ES-I3 (cell line): ENCODE data around the gene CASKIN2.
"Not testable (repeated sequence)": the region's sequence is repeated elsewhere in the genome, so short reads cannot be mapped to it uniquely, and the experiment has no call there.

ENCODE experiments used
- H3K36me3 ChIP-seq: 2 replicates; pipeline ENCODE4 v1.6.1; 2013; ENCODE audit warnings: mild to moderate bottlenecking, low read length, control low read depth, moderate library complexity; ENCODE audit not compliant: insufficient read depth
- H3K4me1 ChIP-seq: 2 replicates; pipeline ENCODE4 v1.6.1; 2013; ENCODE audit warnings: mild to moderate bottlenecking, control low read depth, low read length; ENCODE audit not compliant: insufficient read depth
- H3K9ac ChIP-seq: 2 replicates; pipeline ENCODE4 v1.6.1; 2013; ENCODE audit warnings: low read depth, mild to moderate bottlenecking, low read length, moderate library complexity
- H3K9me3 ChIP-seq: 2 replicates; pipeline ENCODE4 v1.6.1; 2013; ENCODE audit warnings: mild to moderate bottlenecking, low read length, moderate library complexity; ENCODE audit not compliant: control insufficient read depth, insufficient read depth

CASKIN2 gene

DNA sequence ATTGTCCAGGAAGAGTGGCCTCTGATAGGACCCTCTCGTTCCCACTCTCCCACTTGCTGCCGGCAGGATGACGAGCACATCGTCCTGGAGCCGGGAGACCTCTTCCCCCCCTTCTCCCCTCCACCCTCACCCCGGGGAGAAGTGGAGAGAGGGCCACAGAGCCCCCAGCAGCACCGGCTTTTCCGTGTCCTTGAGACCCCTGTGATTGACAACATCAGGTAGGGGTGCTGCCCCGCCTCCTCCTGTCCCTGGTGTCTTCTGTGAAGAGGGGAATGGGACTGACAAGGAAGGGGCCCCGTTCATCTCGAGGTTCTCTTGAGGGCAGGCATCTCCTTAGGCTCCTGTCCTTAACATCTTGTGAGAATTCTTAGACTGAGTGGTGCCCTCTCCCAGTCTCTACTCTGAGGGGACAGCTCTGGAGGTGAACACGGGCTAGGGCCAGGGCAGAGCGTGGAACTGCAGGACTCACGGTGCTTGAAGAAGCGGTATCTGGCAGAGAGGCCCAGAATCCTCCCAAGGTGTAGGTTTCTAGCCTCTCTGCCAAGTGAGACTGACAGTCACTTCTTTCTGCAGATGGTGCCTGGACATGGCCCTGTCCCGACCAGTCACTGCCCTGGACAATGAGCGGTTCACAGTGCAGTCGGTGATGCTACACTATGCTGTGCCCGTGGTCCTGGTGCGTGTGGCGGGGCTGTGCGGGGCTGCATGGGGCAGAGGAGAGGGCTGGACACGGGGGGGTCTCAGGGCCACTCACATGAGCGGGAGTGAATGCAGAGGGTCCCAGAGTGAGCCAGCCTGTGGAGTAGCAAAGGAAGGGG is 26.4 kb downstream of the CASKIN2 start:
- no peaks in the 10 kb centered on the region for H3K36me3 ChIP-seq
- no peaks in the 10 kb centered on the region for H3K9me3 ChIP-seq
- H3K4me1 ChIP-seq: no peaks in the 10 kb centered on the region
- no peak overlapping the region for H3K9ac ChIP-seq

DNA sequence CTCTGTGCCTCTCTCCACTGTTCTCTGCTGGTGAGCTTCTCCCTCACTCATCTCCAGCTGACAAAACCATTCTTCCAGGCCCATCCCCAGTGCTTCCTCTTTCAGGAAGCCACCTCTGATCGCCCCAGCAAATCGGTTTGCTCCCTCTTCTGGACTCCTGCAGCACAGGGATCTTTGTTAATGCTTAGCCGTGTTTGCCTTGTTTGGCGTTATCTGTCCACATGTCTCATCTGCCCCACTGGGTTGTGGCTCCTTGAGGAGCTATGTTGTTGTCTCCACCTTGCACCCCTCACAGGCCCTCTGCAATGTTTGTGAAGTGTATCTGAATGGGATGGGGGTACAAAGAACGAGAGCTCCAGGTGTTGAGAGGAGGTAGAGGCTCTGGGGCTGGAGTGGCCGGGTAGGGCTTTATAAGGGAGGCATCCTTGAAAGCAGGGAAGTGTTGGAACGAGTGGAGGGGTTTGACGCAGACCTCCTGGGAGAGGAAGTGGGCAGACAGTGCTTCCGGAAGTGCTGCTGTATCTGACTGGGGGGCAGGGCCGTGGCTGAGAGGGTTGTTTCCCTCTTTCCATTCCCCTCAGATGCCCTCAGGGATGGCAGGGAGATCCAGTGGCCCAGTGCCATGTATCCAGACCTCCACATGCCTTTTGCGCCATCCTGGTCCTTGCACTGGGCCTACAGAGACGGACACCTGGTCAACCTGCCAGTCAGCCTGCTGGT is 27.8 kb downstream of the CASKIN2 start:
- Histone ChIP-seq H3K9me3 (no peaks in the 10 kb centered on the region), H3K4me1 (no peaks in the 10 kb centered on the region), H3K9ac (no peak overlapping the region), H3K36me3 (no peaks in the 10 kb centered on the region)

DNA sequence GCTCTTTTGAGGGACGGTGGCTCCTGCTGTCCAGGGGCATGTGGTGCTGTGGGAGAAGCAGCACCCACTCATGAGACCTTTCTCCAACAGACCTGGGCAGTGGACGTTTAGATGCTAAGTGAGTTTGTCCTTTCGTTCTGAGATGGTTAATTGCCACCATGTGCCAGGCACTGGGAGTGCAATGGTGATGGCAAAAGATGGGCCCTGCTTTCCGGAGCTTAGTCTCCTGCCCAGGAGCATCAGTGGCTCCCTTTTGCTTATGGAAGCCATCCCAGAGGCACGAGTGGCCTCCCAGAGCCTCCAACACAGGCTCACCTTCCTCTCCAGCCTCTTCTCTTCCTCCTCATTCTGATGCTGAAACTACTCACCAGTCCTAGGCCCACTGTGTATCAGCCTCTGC is 28.4 kb downstream of the CASKIN2 start:
- no peaks in the 10 kb centered on the region for H3K4me1 ChIP-seq
- no peaks in the 10 kb centered on the region for H3K9me3 ChIP-seq
- H3K36me3 ChIP-seq: no peaks in the 10 kb centered on the region
- no peak overlapping the region for H3K9ac ChIP-seq

GRCh38 chr17:75486151-75486550 is 29.2 kb downstream of the CASKIN2 start:
- no peak overlapping the region for H3K9ac ChIP-seq
- H3K36me3 ChIP-seq: no peaks in the 10 kb centered on the region
- H3K4me1 ChIP-seq: no peaks in the 10 kb centered on the region
- H3K9me3 ChIP-seq: no peaks in the 10 kb centered on the region

DNA sequence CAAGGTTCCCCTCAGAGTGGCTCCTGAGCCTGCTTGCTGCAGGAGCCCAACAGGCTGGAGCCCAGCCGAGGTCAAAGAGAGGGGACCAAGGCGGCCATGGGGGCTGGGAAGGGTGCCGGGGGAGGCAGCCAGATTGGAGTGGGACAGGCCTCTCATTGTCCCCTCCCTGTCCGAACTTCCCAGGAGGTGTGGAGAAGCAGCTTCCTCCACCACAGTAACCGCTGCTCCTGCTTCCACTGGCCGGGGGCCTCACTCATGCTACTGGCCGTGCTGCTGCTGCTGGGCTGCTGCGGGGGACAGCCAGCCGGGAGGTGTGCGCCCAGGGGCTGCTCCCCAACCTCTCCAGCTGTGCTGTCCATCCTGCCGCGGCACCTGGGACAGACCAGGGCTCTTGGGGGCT is 29.6 kb downstream of the CASKIN2 start:
- Histone ChIP-seq H3K9ac (no peak overlapping the region), H3K9me3 (no peaks in the 10 kb centered on the region), H3K4me1 (no peaks in the 10 kb centered on the region), H3K36me3 (no peaks in the 10 kb centered on the region)

GRCh38 chr17:75482098-75482942 is 33.0 kb downstream of the CASKIN2 start:
- peaks cover 7% of the 10 kb centered on the region; the same call in 1 of the 2 replicates for H3K4me1 ChIP-seq
- no peaks in the 10 kb centered on the region for H3K9me3 ChIP-seq
- no peak overlapping the region for H3K9ac ChIP-seq
- H3K36me3 ChIP-seq: no peaks in the 10 kb centered on the region

DNA sequence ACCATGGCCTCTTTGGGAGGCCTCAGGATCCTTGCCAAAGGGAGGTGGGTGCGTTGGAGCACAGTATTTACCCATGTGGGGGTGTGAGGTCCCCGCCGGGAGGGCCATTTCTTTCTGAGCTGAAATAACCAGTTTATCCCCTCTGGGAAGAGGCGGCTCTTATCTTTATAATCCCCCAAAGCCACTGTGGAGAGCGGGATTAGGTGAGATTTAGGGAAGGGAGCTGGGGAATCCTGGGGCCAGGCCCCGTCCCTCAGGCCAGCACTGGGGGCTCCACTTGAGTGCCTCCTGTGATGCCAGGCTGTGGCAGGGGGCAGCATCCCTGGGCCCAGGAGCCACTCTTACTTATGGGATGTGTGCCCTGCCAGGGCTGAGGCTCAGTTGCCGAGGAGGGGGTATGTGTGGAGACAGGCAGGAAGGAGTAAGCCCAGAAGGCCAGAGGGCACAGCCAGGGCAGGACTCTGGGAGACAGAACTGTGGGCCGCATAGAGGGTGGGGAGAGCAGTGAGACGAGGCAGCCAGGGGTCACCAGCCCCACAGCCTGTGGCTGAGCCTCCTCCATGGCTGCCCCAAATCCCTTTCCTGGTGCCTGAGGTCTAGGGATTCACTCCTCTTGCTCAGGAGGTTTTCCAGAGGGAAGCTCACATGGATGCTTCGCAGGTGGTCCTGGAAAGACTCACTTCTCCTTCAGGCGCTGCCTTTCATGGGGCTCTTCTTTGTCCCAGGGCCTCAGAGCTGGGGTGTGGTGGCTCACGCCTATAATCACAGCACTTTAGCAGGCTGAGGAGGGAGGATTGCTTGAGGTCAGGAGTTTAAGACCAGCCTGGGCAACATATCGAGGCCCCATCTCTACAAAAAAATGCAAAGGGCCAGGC is 33.9 kb downstream of the CASKIN2 start:
- H3K9me3 ChIP-seq: no peaks in the 10 kb centered on the region
- H3K36me3 ChIP-seq: no peaks in the 10 kb centered on the region
- peaks cover 7% of the 10 kb centered on the region; the same call in 1 of the 2 replicates for H3K4me1 ChIP-seq
- H3K9ac ChIP-seq: no peak overlapping the region

GRCh38 chr17:75480281-75480680 is 35.1 kb downstream of the CASKIN2 start:
- Histone ChIP-seq H3K9ac (no peak overlapping the region), H3K4me1 (peaks cover 7% of the 10 kb centered on the region; the same call in 1 of the 2 replicates), H3K9me3 (no peaks in the 10 kb centered on the region), H3K36me3 (no peaks in the 10 kb centered on the region)

DNA sequence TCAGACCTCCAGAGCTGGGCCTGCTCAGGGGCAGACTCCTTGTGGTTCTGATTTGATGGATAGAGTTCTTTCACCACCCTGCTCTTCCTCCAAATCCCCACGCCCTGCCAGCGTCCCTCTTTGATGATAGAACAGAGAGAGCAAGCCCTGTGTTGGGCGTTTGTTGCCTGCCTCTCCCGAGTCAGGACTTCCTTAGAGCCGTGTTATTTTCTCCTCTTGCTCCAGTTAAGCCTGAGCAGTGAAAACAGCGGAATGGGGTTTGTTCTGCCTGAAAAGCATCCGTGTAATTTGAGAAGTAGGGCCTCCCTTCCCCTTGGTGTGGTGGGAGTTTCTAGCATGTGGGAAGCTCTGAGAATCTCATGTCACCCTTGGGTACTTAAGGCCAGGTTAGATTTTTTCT is 36.8 kb downstream of the CASKIN2 start:
- no peaks in the 10 kb centered on the region; the same call in 1 of the 2 replicates for H3K36me3 ChIP-seq
- peaks cover 7% of the 10 kb centered on the region; the same call in 1 of the 2 replicates for H3K4me1 ChIP-seq
- H3K9me3 ChIP-seq: no peaks in the 10 kb centered on the region
- no peak overlapping the region for H3K9ac ChIP-seq

- H3K9me3 ChIP-seq, H3K4me1 ChIP-seq, H3K36me3 ChIP-seq, H3K9ac ChIP-seq: not testable (repeated sequence)
Measured at GRCh38 chr17:75477490-75477862, 37.9 kb downstream of the CASKIN2 start.

DNA sequence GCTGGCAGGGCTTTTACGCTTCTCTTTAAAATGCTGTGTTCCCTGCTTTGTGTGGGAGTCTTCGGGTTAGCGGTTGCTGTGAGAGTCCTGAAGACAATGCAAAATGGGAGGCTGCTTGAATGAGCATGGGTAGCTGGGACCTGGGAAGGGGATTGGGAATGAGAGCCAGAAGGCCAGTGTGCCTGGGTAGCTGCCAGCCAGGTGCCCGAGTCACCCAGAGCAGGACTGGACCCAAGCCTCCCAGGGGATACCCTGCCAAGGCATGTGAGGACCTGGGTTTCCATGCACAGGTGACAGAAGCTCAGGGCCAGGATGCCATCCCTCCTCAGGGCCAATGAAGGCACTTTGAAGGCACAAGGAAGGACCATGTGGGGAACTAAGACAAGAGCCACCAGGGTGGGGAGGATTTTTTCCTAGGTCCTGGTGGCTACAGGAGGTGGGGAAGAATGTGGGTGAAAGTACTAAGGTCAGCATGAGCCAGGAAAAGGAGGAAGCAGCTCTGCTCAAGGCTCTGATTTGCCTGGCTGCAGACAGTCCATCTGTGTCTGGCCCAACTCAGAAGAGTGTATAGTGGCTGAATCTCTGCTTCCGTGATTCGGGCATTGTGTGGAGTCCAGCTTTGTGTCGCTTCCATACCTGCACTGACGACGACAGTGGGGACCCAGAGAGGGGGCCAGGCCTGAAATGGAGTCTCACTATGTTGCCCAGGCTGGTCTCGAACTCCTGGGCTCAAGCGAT is 38.4 kb downstream of the CASKIN2 start:
- Histone ChIP-seq H3K4me1 (peaks cover 7% of the 10 kb centered on the region; the same call in 1 of the 2 replicates), H3K9ac (no peak overlapping the region), H3K36me3 (no peaks in the 10 kb centered on the region; the same call in 1 of the 2 replicates), H3K9me3 (no peaks in the 10 kb centered on the region)

DNA sequence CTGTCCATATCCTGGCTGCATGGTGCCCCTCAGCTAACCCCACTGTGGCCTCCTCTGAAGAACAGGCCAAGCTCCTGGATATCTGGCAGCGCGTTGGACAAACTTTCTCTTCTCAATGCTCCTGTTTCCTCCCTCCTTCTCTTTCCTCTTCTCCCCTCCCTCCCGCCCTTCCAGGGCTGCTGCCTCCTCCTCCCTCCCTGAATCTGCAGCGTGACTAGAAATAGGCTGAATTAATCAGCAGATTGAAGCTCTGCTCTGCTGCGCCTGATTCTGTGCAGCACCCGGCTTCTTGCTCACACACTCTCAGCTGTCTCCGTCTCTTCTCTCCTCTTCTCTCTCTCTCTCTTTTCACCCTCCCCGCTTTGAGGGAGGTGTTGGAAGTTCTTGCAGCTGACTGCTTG is 39.1 kb downstream of the CASKIN2 start:
- no peaks in the 10 kb centered on the region; the same call in 1 of the 2 replicates for H3K36me3 ChIP-seq
- no peaks in the 10 kb centered on the region for H3K9me3 ChIP-seq
- no peak overlapping the region for H3K9ac ChIP-seq
- H3K4me1 ChIP-seq: peaks cover 7% of the 10 kb centered on the region; the same call in 1 of the 2 replicates

GRCh38 chr17:75475851-75476250 is 39.5 kb downstream of the CASKIN2 start:
- H3K9me3 ChIP-seq: no peaks in the 10 kb centered on the region
- H3K9ac ChIP-seq: no peak overlapping the region
- no peaks in the 10 kb centered on the region; the same call in 1 of the 2 replicates for H3K36me3 ChIP-seq
- peaks cover 7% of the 10 kb centered on the region; the same call in 1 of the 2 replicates for H3K4me1 ChIP-seq
